Central memory CD8-positive, alpha-beta T cell (primary cell): ENCODE measurements around the gene C6orf62.
"Not testable (repeated sequence)": the region's sequence is repeated elsewhere in the genome, so short reads cannot be mapped to it uniquely, and the experiment has no call there.

ENCODE experiments used
- ATAC-seq: fragments of 150-1000 bp; cut with Tn5 transposase; replicated peaks from 2 replicates; pipeline ENCODE4 v1.10.0; 2022; ENCODE audit warnings: mild to moderate bottlenecking, moderate FRiP score, moderate number of reproducible peaks; ENCODE audit not compliant: poor library complexity, severe bottlenecking; ENCODE audit errors: extremely low read depth
- DNase-seq, 2 donors: peaks; one replicate each; pipeline ENCODE4 v3.0.0; 2021; ENCODE audit warnings: low spot score in 2 of 2
- H3K27ac Mint-ChIP-seq: one replicate; pipeline ENCODE4 v1.8.0; 2022; ENCODE audit warnings: low read depth, mild to moderate bottlenecking, moderate library complexity, mixed read lengths
- H3K27me3 Mint-ChIP-seq: one replicate; pipeline ENCODE4 v1.8.0; 2022; ENCODE audit warnings: mixed read lengths
- H3K36me3 Mint-ChIP-seq: one replicate; pipeline ENCODE4 v1.8.0; 2022; ENCODE audit warnings: mild to moderate bottlenecking, moderate library complexity, mixed read lengths; ENCODE audit not compliant: insufficient read depth
- H3K4me1 Mint-ChIP-seq: one replicate; pipeline ENCODE4 v1.8.0; 2022; ENCODE audit warnings: mixed read lengths
- H3K4me3 Mint-ChIP-seq: one replicate; pipeline ENCODE4 v1.8.0; 2022; ENCODE audit warnings: mild to moderate bottlenecking, moderate library complexity, mixed read lengths
- H3K9me3 Mint-ChIP-seq: one replicate; pipeline ENCODE4 v1.8.0; 2022; ENCODE audit warnings: mixed read lengths

Gene C6orf62

DNA sequence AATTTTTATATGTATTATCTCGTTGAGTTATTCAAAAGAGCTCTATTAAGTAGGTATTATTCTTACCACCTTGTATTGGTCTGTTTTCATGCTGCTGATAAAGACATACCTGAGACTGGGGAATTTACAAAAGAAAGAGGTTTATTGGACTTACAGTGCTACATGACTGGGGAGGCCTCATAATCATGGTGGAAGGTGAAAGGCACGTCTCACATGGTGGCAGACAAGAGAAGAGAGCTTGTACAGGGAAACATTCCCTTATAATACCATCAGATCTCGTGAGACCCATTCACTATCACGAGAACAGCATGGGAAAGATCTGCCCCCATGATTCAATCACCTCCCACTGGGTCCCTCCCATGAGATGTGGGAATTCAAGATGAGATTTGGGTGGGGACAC is 35.4 kb upstream of the C6orf62 start:
- H3K9me3 Mint-ChIP-seq, H3K27ac Mint-ChIP-seq, H3K4me1 Mint-ChIP-seq, DNase-seq, H3K4me3 Mint-ChIP-seq, ATAC-seq, H3K36me3 Mint-ChIP-seq: not testable (repeated sequence)
- peaks cover 13% of the 10 kb centered on the region for H3K27me3 Mint-ChIP-seq

DNA sequence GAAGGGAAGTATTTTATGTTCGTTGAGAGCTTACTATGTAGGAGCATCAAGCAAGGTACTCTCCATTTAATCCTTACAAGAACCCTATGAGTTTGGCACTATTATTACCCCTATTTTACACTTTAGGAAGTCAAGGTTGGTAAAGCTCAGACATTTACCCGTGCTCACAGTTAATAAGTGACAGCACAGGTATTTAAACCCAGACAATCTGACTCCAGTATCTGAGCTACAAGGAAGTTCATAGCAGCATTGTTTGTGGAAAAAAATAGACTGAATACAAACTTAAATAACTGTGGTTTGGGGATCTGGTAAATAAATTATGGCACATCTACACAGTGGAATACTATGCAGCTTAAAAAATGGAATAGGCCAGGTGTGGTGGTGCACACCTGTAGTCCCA is 34.6 kb upstream of the C6orf62 start:
- ATAC-seq (no peak), DNase-seq (no peak)
- H3K36me3 Mint-ChIP-seq = no peaks in the 10 kb centered on the region
- no peak overlapping the region for H3K4me3 Mint-ChIP-seq
- no peaks in the 10 kb centered on the region for H3K4me1 Mint-ChIP-seq
- no peaks in the 10 kb centered on the region for H3K9me3 Mint-ChIP-seq
- peaks cover 13% of the 10 kb centered on the region for H3K27me3 Mint-ChIP-seq
- H3K27ac Mint-ChIP-seq = no peak overlapping the region

DNA sequence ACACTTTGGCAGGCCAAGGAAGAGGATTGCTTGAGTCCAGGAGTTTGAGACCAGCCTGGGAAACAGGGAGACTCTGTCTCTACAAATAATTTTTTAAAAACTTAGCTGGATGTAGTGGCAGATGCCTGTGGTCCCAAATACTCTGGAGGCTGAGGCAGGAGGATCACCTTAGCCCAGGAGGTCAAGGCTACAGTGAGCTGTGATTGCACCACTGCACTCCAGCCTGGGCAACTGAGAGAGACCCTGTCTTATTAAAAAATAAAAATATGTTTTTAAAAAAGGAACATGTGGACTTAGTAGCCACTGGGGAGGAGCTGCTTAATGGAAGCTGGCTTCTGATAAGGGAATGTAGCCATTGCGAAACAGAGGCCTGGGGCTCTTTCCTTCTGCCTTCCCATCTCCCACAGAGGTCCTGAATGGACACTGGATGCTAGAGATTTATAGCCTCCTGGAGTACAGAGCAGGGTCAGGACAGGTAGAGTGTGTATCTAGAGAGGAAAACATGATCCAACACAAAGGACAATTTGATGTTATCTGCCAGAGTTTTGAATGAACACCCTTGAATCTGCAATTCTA is 34.1 kb upstream of the C6orf62 start:
- H3K4me3 Mint-ChIP-seq = no peak overlapping the region
- no peak for DNase-seq
- ATAC-seq = no peak
- H3K9me3 Mint-ChIP-seq = no peaks in the 10 kb centered on the region
- H3K27ac Mint-ChIP-seq = no peak overlapping the region
- H3K27me3 Mint-ChIP-seq = peaks cover 13% of the 10 kb centered on the region
- no peaks in the 10 kb centered on the region for H3K4me1 Mint-ChIP-seq
- no peaks in the 10 kb centered on the region for H3K36me3 Mint-ChIP-seq

DNA sequence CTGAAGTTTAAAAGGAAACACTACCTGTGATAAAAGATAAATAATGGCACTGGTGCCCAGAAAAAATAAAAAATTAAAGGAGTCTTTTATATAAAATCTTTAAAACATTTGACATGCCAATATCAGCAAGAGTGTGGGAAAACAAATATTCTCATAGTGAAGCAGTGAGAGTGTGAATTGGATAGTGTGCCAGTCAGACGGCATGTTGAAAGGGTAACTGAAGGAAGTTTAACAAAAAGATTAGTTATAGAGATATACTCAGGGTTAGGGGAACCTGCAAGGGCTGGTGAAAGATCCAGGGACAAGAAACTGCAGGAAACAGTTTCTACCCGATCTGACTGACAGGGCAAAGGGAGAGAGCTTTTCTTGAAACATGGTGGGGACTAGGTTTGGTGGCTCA is 33.5 kb upstream of the C6orf62 start:
- no peaks in the 10 kb centered on the region for H3K36me3 Mint-ChIP-seq
- peaks cover 13% of the 10 kb centered on the region for H3K27me3 Mint-ChIP-seq
- no peaks in the 10 kb centered on the region for H3K9me3 Mint-ChIP-seq
- H3K27ac Mint-ChIP-seq = no peak overlapping the region
- H3K4me3 Mint-ChIP-seq = no peak overlapping the region
- H3K4me1 Mint-ChIP-seq = no peaks in the 10 kb centered on the region
- ATAC-seq (no peak), DNase-seq (no peak)

DNA sequence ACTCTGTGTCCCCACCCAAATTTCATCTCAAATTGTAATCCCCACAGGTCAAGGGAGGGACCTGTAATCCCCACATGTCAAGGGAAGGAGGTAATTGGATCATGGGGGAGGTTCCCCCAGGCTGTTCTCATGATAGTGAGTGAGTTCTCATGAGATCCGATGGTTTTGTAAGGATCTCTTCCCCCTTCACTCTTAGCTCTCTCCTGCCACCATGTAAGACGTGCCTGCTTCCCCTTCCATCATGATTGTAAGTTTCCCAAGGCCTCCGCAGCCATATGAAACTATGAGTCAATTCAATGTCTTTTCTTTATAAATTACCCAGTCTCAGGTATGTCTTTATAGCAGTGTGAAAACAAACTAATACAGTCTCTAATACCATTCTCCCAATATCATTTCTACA is 31.9 kb upstream of the C6orf62 start:
- ATAC-seq, H3K27ac Mint-ChIP-seq, H3K4me1 Mint-ChIP-seq, DNase-seq, H3K36me3 Mint-ChIP-seq, H3K4me3 Mint-ChIP-seq, H3K9me3 Mint-ChIP-seq: not testable (repeated sequence)
- peaks cover 13% of the 10 kb centered on the region for H3K27me3 Mint-ChIP-seq

DNA sequence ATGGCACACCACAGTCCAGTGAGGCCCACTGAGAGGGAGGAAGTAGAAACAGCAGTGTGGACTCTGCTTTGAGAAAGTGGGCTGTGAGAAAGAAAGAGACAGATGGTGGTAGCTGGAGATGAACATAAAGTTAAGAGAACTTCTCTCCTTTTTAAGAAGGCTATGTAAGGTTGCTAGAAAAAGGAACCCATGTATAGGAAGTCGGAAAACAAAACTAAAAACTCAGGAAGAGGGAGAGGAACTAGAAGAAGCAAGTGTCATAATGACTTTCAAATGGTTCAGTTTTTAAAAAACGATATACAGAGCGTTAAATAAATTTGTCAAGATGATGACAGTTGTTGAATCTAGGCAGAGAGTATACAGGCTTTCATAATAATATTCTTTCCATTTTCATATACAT is 30.3 kb upstream of the C6orf62 start:
- ATAC-seq (no peak), DNase-seq (no peak)
- no peaks in the 10 kb centered on the region for H3K36me3 Mint-ChIP-seq
- H3K4me3 Mint-ChIP-seq = no peak overlapping the region
- no peak overlapping the region for H3K27ac Mint-ChIP-seq
- H3K27me3 Mint-ChIP-seq = peaks cover 13% of the 10 kb centered on the region
- no peaks in the 10 kb centered on the region for H3K9me3 Mint-ChIP-seq
- H3K4me1 Mint-ChIP-seq = no peaks in the 10 kb centered on the region

DNA sequence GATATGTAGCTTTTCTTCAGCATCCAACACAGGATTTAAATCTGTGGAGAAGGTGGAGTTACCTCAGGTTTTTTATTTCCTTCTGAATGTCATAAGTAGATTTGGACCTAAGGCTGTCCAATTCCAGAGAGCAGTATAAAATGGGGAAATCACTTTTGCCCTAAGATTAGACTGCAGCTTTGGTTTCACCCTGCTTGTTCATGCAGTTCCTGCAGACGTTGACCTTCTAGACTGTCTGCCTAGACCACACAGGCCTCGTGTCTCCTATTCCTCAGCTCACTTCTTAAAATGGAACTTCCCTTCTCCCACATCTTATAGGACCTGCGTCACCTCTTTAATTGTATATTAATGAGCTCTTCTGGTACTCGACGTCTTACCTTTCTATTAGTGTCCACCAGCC is 26.0 kb upstream of the C6orf62 start:
- DNase-seq = no peak
- Mint-ChIP-seq H3K4me1 (no peaks in the 10 kb centered on the region), H3K9me3 (no peaks in the 10 kb centered on the region), H3K27me3 (no peaks in the 10 kb centered on the region), H3K27ac (no peak overlapping the region), H3K4me3 (no peak overlapping the region), H3K36me3 (no peaks in the 10 kb centered on the region)
- ATAC-seq = no peak

DNA sequence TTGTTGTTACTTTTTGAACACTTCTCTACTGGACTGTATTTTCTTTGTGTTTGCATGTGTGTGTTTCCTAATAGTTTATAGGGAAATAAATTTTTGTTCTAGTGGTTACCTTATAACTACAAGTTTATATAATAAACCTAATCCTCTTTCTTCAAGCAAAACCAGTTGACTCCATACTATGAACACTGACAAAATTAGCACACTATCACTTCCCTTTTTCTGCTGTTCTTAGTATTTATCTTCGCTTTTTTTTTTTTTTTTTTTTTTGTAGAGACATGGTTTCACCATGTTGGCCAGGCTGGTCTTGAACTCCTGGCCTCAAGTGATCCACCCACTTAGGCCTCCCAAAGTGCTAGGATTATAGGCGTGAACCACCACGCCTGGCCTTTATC is 25.0 kb upstream of the C6orf62 start:
- Mint-ChIP-seq H3K4me1 (no peaks in the 10 kb centered on the region), H3K9me3 (no peaks in the 10 kb centered on the region), H3K4me3 (no peak overlapping the region), H3K36me3 (no peaks in the 10 kb centered on the region), H3K27me3 (no peaks in the 10 kb centered on the region), H3K27ac (no peak overlapping the region)
- ATAC-seq = no peak
- DNase-seq = no peak

DNA sequence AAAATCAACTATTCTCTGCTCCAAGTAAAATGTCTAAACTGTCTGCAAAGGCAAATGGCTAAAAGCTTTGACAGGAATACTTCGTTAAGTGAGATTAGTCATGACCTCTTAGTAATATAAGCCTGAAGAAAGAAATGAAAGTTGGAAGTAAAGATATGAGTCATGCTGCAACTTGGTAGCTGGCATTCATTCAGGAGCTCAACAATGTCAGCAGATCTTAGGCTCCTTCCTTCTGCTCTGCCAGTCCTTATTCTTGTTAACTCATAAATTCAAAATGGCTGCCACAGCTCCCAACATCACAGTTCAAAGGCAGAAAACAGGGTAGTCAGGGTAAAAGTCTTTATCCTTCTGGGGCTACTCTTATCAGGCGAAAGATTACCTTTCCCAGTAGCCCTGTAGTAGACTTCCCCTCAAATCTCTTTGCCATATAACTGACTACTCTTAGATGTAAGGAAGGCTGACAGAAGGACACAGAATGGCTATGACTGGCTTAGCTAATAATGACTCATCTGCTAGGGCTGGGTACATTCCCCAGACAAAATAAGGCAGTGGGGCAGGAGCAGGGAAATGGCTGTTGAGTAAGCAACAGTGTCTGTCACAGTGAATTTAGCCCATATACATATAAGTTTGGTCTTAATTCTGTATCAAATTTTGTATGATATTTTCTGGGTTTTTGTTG is 24.4 kb upstream of the C6orf62 start:
- ATAC-seq (no peak), DNase-seq (no peak)
- no peak overlapping the region for H3K4me3 Mint-ChIP-seq
- H3K9me3 Mint-ChIP-seq = no peaks in the 10 kb centered on the region
- no peaks in the 10 kb centered on the region for H3K36me3 Mint-ChIP-seq
- no peaks in the 10 kb centered on the region for H3K27me3 Mint-ChIP-seq
- no peaks in the 10 kb centered on the region for H3K4me1 Mint-ChIP-seq
- H3K27ac Mint-ChIP-seq = no peak overlapping the region

DNA sequence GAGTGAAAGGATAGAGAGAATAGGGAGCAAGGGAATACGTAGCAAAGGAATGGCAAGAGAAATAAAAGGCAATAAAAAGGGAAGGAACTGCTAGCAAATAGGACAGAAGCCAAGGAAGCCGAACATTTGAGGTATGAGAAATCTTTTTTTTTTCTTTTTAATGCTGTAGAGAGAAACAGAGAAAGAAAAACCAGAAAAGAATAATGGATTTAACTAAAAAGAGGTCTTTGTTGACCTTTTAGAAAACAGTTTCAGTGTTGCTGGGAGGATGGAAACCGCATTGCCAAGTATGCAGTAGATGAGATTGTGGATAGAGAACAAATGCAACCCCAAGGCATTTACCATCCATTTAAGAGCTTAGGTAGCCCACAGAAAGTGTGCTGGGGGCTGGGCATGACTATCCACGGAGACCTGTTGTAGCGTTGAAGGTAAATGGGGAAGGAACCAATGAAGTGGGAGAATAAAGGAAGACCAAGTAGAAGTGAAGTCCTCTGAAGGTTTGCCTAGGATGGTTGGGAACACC is 23.3 kb upstream of the C6orf62 start:
- DNase-seq (no peak), ATAC-seq (no peak)
- H3K36me3 Mint-ChIP-seq = no peaks in the 10 kb centered on the region
- H3K9me3 Mint-ChIP-seq = no peaks in the 10 kb centered on the region
- no peak overlapping the region for H3K27ac Mint-ChIP-seq
- H3K4me1 Mint-ChIP-seq = no peaks in the 10 kb centered on the region
- H3K27me3 Mint-ChIP-seq = no peaks in the 10 kb centered on the region
- H3K4me3 Mint-ChIP-seq = no peak overlapping the region

DNA sequence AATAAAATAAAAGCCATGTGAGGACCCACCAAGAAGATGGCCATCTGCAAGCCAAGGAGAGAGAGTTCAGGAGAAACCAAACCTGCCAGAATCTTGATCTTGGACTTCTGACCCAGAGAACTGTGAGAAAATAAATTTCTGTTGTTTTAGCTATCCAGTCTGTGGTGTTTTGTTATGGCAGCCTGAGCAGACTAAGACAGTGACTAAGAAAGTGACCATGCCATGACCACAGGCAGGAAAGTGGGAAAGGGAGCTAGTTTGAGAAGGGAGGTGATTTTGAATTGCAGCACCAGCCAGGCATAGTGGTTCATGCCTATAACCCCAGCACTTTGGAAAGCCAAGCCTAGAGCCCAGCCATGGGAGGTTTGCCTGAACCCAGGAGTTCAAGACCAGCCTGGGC is 21.9 kb upstream of the C6orf62 start:
- Mint-ChIP-seq H3K4me1 (no peaks in the 10 kb centered on the region), H3K27me3 (no peaks in the 10 kb centered on the region), H3K36me3 (no peaks in the 10 kb centered on the region), H3K4me3 (no peak overlapping the region), H3K9me3 (no peaks in the 10 kb centered on the region), H3K27ac (no peak overlapping the region)
- DNase-seq = no peak
- no peak for ATAC-seq

DNA sequence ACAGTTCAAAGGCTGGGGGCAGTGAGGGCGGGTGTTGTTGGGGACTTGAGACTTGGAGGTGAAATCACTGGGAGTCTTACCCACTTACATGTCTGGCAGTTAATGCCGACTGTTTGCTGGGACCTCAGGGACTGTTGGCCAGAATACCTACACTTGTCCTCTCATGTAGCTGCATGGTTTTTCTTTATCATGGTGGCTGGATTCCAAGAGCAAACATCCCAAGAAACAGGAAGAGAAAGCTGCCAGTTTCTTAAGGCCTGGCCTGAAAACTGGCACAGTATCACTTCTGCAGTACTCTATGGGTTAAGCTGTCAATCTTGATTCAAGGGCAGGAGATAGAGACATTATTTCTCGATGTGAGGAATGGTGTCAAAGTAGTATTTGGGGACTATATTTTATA is 19.8 kb upstream of the C6orf62 start:
- no peak overlapping the region for H3K27ac Mint-ChIP-seq
- no peaks in the 10 kb centered on the region for H3K27me3 Mint-ChIP-seq
- DNase-seq = no peak
- H3K4me1 Mint-ChIP-seq = no peaks in the 10 kb centered on the region
- H3K36me3 Mint-ChIP-seq = no peaks in the 10 kb centered on the region
- no peak for ATAC-seq
- no peak overlapping the region for H3K4me3 Mint-ChIP-seq
- no peaks in the 10 kb centered on the region for H3K9me3 Mint-ChIP-seq

DNA sequence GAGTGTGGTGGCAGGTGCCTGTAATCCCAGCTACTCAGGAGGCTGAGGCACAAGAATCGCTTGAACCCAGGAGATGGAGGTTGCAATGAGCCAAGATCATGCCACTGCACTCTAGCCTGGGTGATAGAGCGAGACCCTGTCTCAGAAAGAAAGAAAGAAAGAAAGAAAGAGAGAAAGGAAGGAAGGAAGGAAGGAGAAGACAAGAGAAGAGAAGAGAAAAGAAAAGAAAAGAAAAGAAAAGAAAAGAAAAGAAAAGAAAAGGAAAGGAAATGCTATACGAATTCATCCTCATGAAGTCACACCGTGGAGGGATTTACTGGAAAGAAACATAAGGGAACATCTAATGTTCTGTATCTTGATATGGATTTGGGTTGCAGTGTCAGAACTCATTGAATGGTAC is 15.8 kb upstream of the C6orf62 start:
- not testable (repeated sequence) for H3K4me3 Mint-ChIP-seq, H3K36me3 Mint-ChIP-seq, H3K4me1 Mint-ChIP-seq, H3K27me3 Mint-ChIP-seq, H3K9me3 Mint-ChIP-seq, ATAC-seq, H3K27ac Mint-ChIP-seq, DNase-seq
